Measurements from ENCODE around the gene NKD2.

DNA sequence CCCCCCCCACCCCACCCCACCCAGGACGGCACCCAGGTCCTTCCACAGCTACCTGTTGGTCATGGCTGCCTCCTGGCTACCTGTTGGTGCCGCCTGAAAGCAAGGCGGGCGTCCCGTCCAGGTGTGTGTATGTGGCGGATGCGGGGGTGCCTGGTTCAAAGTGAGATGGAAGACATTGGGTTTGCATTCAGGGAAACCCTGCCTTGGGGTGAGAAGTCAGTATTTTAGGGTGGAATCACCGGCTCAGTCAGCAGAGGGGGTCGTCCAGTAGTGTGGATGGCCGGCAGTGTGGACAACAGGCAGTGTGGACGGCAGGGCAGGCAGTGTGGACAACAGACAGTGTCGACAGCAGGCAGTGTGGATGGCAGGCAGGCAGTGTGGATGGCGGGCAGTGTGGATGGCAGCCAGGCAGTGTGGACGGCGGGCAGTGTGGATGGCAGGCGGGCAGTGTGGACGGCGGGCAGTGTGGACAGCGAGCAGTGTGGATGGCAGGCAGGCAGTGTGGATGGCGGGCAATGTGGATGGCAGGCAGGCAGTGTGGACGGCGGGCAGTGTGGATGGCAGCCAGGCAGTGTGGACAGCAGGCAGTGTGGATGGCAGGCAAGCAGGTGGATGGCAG is 28.0 kb downstream of the NKD2 start:
- no peak for TF ChIP-seq CTCF (conservative IDR thresholded peaks at IDR 0.05)
- TF ChIP-seq ZFX (IDR thresholded peaks at IDR 0.05): no peak

All from C4-2B (cell line).